ENCODE results near the gene PDE9A. TPM values are rescaled to one million over a fixed set of nuclear protein-coding genes. Genes with fewer than 3 reads are reported as not detected.
"Not testable (repeated sequence)": the region's sequence is repeated elsewhere in the genome, so short reads cannot be mapped to it uniquely, and the experiment has no call there.

Gene PDE9A
- total RNA-seq, 1 experiment from 2014 or later: 14.9 TPM

GRCh38 chr21:42787613-42788012, 134.2 kb downstream of the PDE9A start:
- Histone ChIP-seq H3K9me3 (replicated peaks) (no peaks in the 10 kb centered on the region), H3K27me3 (peaks cover 7% of the 10 kb centered on the region; the same call in 1 of the 2 replicates)

GRCh38 chr21:42790520-42791065, 137.2 kb downstream of the PDE9A start:
- H3K27ac ChIP-seq: no peak overlapping the region
- no peaks in the 10 kb centered on the region for H3K36me3 ChIP-seq
- no peak for DNase-seq
- no peaks in the 10 kb centered on the region for H3K4me1 ChIP-seq
- H3K4me3 ChIP-seq: no peak overlapping the region
- 0 out of 2 replicates have a peak, but pooled peaks cover 5% of the 10 kb centered on the region for H3K27me3 ChIP-seq
- H3K9me3 ChIP-seq (replicated peaks): no peaks in the 10 kb centered on the region

More at GRCh38 chr21:42787613-42788012, 134.2 kb downstream of the PDE9A start:
- no peak for DNase-seq
- no peak overlapping the region for H3K27ac ChIP-seq
- H3K36me3 ChIP-seq: no peaks in the 10 kb centered on the region
- H3K4me1 ChIP-seq: no peaks in the 10 kb centered on the region
- no peak overlapping the region for H3K4me3 ChIP-seq

GRCh38 chr21:42793774-42794173, 140.4 kb downstream of the PDE9A start:
- Histone ChIP-seq H3K36me3 (no peaks in the 10 kb centered on the region), H3K27me3 (0 out of 2 replicates have a peak, but pooled peaks cover 5% of the 10 kb centered on the region), H3K9me3 (replicated peaks) (no peaks in the 10 kb centered on the region), H3K4me3 (no peak overlapping the region), H3K27ac (no peak overlapping the region), H3K4me1 (no peaks in the 10 kb centered on the region)
- DNase-seq: no peak

- H3K27me3 ChIP-seq: 0 out of 2 replicates have a peak, but pooled peaks cover 6% of the 10 kb centered on the region
- H3K9me3 ChIP-seq (replicated peaks): no peaks in the 10 kb centered on the region
- H3K36me3 ChIP-seq: no peaks in the 10 kb centered on the region
- no peak for DNase-seq
- H3K4me1 ChIP-seq: no peaks in the 10 kb centered on the region
- no peak overlapping the region for H3K27ac ChIP-seq
- H3K4me3 ChIP-seq: no peak overlapping the region
Measured at GRCh38 chr21:42794551-42794950, 141.1 kb downstream of the PDE9A start.

- no peaks in the 10 kb centered on the region for H3K36me3 ChIP-seq
- H3K27me3 ChIP-seq: 0 out of 2 replicates have a peak, but pooled peaks cover 3% of the 10 kb centered on the region
- no peak overlapping the region for H3K4me3 ChIP-seq
- no peak overlapping the region for H3K27ac ChIP-seq
- no peak for DNase-seq
- H3K9me3 ChIP-seq (replicated peaks): no peaks in the 10 kb centered on the region
- no peaks in the 10 kb centered on the region for H3K4me1 ChIP-seq
Measured at GRCh38 chr21:42796327-42797062, 143.1 kb downstream of the PDE9A start.

DNA sequence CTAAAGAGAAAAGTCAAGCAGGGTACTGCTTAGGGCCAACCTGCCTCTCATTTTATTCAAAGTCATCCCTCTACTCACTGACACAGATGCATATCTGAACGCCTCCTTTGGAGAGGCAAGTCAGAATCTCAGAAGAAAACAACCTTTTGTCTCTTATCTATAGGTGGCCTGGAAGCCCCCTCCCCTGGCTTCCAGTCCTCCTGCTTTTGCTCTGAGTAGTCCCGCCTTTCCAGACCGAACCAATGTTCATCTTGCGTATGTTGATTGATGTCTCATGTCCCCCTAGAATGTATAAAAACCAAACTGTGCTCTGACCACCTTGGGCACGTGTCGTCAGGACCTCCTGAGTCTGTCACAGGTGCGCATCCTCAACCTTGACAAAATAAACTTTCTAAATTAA, 144.1 kb downstream of the PDE9A start:
- no peaks in the 10 kb centered on the region for H3K36me3 ChIP-seq
- no peak for DNase-seq
- H3K4me1 ChIP-seq: no peaks in the 10 kb centered on the region
- 0 out of 2 replicates have a peak, but pooled peaks cover 3% of the 10 kb centered on the region for H3K27me3 ChIP-seq
- H3K4me3 ChIP-seq: no peak overlapping the region
- H3K9me3 ChIP-seq (replicated peaks): no peaks in the 10 kb centered on the region
- no peak overlapping the region for H3K27ac ChIP-seq

DNA sequence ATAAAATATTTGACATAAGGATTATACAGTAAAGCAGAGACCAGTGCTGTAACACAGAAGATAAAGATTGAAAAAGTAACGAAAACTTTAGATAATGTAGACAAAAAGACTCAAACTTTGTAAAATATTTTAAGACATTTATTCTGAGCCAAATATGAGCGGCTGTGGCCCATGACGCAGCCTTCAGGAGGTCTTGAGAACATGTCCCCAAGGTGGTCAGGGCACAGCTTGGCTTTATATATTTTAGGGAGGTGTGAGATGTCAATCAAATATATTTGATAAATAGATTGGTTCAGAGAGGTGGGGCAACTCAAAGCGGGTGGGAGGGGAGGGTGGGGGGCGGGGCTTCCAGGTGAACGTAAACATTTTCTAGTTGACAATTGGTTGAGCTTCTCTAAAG, 144.7 kb downstream of the PDE9A start:
- DNase-seq: no peak
- H3K4me1 ChIP-seq: no peaks in the 10 kb centered on the region
- no peak overlapping the region for H3K4me3 ChIP-seq
- H3K27ac ChIP-seq: no peak overlapping the region
- no peaks in the 10 kb centered on the region for H3K36me3 ChIP-seq
- 0 out of 2 replicates have a peak, but pooled peaks cover 3% of the 10 kb centered on the region for H3K27me3 ChIP-seq
- H3K9me3 ChIP-seq (replicated peaks): no peaks in the 10 kb centered on the region

GRCh38 chr21:42799516-42799915, 146.1 kb downstream of the PDE9A start:
- Histone ChIP-seq H3K4me1 (no peaks in the 10 kb centered on the region), H3K27ac (no peak overlapping the region), H3K27me3 (peaks cover 3% of the 10 kb centered on the region; the same call in 1 of the 2 replicates), H3K36me3 (no peaks in the 10 kb centered on the region), H3K4me3 (no peak overlapping the region), H3K9me3 (replicated peaks) (no peaks in the 10 kb centered on the region)
- DNase-seq: no peak

DNA sequence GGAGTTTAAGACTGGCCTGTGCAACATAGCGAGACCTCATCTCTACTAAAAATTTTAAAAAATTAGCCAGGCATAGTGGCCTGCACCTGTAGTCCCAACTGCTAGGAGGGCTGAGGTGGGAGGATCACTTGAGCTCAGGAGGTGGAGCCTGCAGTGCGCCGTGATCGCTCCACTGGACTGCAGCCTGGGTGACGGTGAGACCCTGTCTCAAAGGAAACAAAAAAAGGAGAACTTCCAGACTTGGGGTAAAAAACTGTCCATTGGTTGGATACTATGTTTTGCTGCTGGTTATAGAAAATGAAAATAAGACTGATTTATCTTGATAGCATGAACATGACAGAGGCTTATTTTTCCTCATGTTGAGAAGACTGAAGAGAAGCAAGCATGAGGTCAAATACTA, 146.5 kb downstream of the PDE9A start:
- no peak overlapping the region for H3K27ac ChIP-seq
- no peaks in the 10 kb centered on the region for H3K36me3 ChIP-seq
- H3K4me1 ChIP-seq: no peaks in the 10 kb centered on the region
- H3K4me3 ChIP-seq: no peak overlapping the region
- no peaks in the 10 kb centered on the region for H3K9me3 ChIP-seq (replicated peaks)
- H3K27me3 ChIP-seq: peaks cover 3% of the 10 kb centered on the region; the same call in 1 of the 2 replicates
- DNase-seq: no peak

DNA sequence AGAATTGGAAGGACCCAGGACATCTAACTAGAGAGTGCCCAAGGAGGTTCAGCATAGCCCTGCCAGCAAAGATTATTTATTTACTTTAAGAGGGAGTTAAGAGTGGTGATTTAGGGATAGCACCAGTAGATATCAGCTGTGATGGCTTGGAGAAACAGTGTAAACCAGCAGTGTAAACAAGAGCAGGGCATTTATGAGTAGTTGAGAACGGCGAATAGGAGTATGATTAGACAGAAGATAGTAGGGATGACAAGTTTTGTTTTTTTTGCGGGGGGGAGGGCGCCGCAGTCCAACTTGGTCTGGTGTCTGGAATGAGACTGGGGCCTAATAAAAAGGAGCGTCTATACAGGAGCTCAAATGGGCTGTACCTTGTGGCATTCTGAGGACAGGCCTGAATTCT, 148.2 kb downstream of the PDE9A start:
- H3K27ac ChIP-seq; DNase-seq; H3K4me3 ChIP-seq; H3K9me3 ChIP-seq (replicated peaks); H3K4me1 ChIP-seq; H3K27me3 ChIP-seq; H3K36me3 ChIP-seq: not testable (repeated sequence)

- no peaks in the 10 kb centered on the region for H3K4me1 ChIP-seq
- DNase-seq: no peak
Measured at GRCh38 chr21:42806509-42807140, 153.2 kb downstream of the PDE9A start.

GRCh38 chr21:42807293-42807895, 154.0 kb downstream of the PDE9A start:
- not testable (repeated sequence) for H3K9me3 ChIP-seq (replicated peaks); H3K27me3 ChIP-seq; H3K27ac ChIP-seq; H3K4me3 ChIP-seq; H3K36me3 ChIP-seq; DNase-seq; H3K4me1 ChIP-seq

More at GRCh38 chr21:42806509-42807140, 153.2 kb downstream of the PDE9A start:
- H3K27me3 ChIP-seq: no peaks in the 10 kb centered on the region; the same call in 1 of the 2 replicates
- H3K27ac ChIP-seq: no peak overlapping the region
- H3K4me3 ChIP-seq: no peak overlapping the region
- H3K9me3 ChIP-seq (replicated peaks): no peaks in the 10 kb centered on the region
- no peaks in the 10 kb centered on the region for H3K36me3 ChIP-seq

DNA sequence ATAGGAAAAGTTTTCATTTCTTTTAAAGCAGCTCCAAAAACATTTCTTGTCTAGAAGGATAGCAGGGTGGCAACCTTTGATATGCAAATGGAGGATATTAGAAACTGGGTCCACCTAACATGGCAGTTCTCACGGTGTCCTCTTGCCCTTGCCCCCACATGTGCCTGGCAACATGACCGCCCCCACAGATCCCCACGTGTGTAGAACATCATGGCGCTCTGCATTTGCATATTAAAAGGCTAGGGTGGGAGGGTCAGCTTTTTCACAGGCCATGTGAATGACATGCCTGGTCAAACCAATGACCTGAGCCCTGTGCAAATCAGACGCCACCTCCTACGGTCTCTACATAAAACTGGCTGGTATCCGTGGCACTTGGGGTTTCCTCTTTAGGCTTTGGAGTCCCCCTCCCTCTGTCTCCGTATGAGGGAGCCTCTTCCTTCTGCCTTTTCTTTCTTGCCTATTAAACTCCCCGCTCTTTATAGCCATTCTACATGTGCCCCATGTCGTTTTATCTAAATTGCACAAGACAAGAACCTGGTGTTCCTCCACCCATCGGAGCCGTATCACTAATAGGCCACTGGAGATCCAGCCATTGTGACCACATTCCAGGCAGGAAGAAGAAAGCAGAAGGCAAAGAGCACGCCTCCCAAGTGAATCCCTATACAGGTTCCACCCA, 154.7 kb downstream of the PDE9A start:
- Histone ChIP-seq H3K4me1 (no peaks in the 10 kb centered on the region), H3K27me3 (no peaks in the 10 kb centered on the region; the same call in 1 of the 2 replicates), H3K9me3 (replicated peaks) (no peaks in the 10 kb centered on the region), H3K27ac (no peak overlapping the region), H3K36me3 (no peaks in the 10 kb centered on the region), H3K4me3 (no peak overlapping the region)
- no peak for DNase-seq

- Histone ChIP-seq H3K9me3 (replicated peaks) (no peaks in the 10 kb centered on the region), H3K4me3 (no peak overlapping the region), H3K36me3 (no peaks in the 10 kb centered on the region), H3K27ac (no peak overlapping the region), H3K27me3 (no peaks in the 10 kb centered on the region; the same call in 1 of the 2 replicates), H3K4me1 (no peaks in the 10 kb centered on the region)
- no peak for DNase-seq
Measured at GRCh38 chr21:42809171-42809570, 155.8 kb downstream of the PDE9A start.
